GM12873 (cell line): ENCODE measurements around the gene SLC1A1.

Experiments used
- CTCF ChIP-seq: IDR thresholded peaks from 2 replicates; pipeline ENCODE4 v1.5.1; 2012; ENCODE audit warnings: low read depth, mild to moderate bottlenecking, moderate library complexity, low read length, control low read depth; ENCODE audit not compliant: insufficient read depth; ENCODE audit errors: missing control alignments

The SLC1A1 gene

GRCh38 chr9:4566806-4567205 is 76.5 kb downstream of the SLC1A1 start:
- TF ChIP-seq CTCF = no peak

GRCh38 chr9:4567601-4568000 is 77.3 kb downstream of the SLC1A1 start:
- TF ChIP-seq CTCF = no peak

- no peak for TF ChIP-seq CTCF
These were observed 78.8 kb downstream of the SLC1A1 start for GRCh38 chr9:4569101-4569500.

GRCh38 chr9:4572184-4572826 is 82.0 kb downstream of the SLC1A1 start:
- no peak for TF ChIP-seq CTCF

GRCh38 chr9:4573176-4573575 is 82.9 kb downstream of the SLC1A1 start:
- TF ChIP-seq CTCF = no peak

- no peak for TF ChIP-seq CTCF
These were observed 83.5 kb downstream of the SLC1A1 start for GRCh38 chr9:4573634-4574389.

GRCh38 chr9:4574657-4575243 is 84.5 kb downstream of the SLC1A1 start:
- no peak for TF ChIP-seq CTCF
